GM18498 (cell line): ENCODE data around the gene RAPGEF1.
"Not testable (repeated sequence)": the region's sequence is repeated elsewhere in the genome, so short reads cannot be mapped to it uniquely, and the experiment has no call there.

Experiments used
- ATAC-seq: cut with Tn5 transposase; IDR thresholded peaks from one replicate; pipeline ENCODE4 v1.9.1; 2021; ENCODE audit warnings: mild to moderate bottlenecking, moderate library complexity; ENCODE audit not compliant: unreplicated experiment

Gene RAPGEF1

DNA sequence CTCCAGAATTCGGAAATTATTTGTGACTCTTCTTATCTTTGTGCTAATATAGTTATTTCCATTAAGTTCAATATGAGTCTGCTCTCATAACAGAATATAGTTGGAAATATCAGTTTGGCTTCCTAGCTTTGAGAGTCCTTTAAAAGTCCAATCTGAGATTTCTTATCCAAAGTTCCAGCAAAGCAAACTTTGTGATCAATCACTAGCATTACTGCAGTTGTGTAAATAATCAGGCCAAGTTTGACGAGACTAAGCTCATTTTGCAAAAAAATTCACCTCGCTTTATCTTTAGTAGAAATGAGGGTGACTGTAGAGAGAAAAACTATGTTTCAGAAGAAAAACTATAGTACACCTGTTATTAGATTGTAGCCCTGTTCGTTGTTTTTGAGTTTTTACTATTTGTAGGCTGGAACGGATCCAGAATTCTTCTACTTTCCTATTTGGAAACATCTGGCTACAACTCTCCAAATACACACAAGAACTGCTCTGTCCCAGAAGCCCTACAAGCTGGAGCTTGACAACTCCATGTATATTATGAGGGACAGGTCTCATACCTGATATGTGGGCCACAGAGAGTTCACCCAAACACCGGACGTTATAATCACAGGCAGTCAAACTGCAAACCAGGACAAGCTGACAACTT, 47.8 kb downstream of the RAPGEF1 start:
- ATAC-seq: no peak

DNA sequence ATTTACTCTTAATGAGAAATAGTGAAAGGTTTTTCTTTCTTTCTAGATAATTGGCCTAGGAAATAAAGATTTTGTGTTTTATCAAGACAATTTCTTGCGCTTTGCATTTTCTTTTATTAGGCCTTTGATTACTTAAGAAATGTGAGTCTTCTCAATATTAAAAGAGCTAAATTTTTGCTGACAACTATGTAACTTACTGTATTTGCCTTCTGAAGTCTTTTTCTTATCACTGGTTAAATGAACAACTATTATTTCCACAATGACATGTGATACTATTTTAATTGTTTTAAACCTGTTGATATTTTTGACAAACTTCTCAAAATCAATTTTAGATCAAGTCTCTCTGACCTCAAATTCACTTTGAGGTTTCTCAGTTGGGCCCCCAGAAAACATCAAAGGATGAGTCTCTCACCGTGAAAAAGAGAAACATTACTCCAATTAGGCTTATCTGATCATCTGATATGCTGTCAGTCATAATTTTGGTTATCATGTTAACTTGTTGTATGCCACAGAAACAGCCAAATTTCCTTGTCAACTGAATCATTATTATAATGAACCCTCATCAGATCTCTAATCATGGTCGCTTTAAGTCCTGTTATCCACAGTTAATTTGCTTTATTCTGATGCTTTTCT, 48.8 kb downstream of the RAPGEF1 start:
- ATAC-seq: no peak

DNA sequence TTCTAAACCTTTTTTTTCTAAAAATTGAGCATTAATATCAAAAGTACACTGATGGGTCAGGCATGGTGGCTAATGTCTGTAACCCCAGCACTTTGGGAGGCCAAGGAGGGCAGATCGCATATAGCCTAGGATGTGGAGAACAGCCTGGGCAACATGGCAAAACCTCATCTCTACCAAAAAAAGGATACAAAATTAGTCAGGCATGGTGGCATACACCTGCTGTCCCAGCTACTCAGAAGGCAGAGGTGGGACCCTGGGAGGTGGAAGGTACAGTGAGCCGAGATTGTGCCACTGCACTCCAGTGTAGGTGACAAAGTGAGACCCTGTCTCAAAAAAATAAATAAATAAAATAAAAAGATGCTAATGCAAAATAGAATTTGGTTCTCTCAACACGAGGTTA, 49.4 kb downstream of the RAPGEF1 start:
- no peak for ATAC-seq

DNA sequence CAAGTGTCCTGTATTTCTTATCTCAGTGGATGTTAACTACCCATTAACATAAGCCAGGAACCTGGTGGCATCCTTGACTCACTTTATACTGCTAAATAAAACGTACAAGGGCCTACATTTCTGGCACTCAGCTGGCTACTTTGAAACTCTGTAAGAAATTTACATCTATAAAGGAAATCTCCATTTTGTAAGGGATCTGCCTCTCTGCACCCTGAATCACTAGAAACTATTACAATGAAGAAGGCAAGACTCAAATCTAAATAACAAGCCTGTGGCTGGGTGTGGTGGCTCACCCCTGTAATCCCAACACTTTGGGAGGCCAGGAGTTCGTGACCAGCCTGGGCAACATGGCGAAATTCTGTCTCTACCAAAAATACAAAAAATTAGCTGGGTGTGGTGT, 51.5 kb downstream of the RAPGEF1 start:
- ATAC-seq: no peak

DNA sequence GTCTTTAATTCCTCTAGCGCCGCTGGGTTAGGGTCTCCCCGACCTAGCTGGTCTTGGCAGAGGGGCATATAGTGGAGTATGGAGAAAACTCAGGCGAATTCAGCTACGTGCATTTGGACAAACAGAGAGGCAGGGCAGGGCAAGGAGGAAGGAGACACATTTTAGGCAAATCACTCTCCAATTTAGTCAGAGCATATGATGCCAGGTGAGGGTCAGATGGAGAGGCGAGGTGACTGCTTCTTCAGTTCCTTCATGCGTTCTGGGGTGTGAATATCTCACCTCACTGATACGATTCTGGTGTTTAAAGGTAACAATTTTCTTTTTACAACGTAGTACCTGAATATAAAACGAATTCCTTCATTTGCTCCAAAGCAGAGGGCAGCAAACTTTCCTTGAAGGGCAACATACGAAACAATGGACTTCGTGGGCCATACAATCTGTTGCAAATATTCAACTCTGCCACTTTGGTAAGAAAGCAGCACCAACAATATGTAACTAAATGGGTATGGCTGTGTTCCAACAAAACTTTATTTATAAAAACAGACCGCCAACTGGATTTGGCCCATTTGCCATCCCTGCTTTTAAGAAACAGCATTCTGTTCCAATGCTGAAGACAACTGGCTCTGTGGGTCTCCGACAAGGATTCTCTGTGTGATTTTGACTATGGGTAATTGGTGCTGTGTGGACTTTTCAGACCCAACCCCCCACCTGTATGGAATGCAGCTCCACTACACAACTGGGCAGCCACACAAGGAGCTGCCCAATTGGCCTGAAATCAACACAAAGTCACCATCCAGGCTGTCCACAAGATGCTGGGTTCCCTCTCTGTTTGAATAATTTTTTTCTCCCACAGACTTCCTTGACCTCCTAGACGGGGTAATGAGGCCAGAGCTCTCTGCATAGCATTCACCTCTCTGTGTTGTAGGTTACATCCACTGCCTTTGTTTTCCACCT, 53.8 kb downstream of the RAPGEF1 start:
- ATAC-seq: no peak

DNA sequence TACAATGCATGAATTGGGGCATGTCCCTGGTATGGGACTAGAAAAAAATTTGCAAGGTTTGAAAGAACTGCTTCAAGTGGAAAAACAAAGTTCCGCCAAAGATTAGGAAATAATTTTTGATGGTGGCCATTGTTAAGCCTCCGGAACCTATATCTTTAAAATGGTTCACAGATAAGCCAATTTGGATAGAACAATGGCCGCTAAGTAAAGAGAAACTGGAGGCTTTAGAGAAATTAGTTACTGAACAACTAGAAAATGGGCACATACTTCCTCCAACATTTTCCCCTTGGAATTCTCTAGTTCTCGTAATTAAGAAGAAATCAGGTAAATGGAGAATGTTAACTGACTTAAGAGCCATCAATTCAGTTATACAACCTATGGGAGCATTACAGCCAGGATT, 56.8 kb downstream of the RAPGEF1 start:
- ATAC-seq: not testable (repeated sequence)

DNA sequence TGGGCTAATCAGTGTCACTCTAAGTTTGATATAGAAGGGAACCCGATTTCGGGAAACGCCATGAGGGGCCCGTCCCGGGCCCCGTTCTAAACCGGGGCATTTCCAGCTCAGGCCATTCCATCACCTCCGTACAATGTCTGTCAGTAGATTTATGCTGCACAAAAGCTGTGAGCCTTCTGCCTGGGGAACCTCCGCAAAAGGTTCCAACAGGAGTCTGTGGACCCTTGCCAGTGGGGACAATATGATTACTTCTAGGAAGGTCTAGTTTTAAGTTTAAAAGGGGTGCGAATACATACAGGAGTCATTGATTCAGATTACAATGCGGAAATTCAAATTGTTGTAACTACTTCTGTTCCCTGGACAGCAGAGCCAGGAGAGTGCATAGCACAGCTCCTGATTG, 57.6 kb downstream of the RAPGEF1 start:
- ATAC-seq: no peak

DNA sequence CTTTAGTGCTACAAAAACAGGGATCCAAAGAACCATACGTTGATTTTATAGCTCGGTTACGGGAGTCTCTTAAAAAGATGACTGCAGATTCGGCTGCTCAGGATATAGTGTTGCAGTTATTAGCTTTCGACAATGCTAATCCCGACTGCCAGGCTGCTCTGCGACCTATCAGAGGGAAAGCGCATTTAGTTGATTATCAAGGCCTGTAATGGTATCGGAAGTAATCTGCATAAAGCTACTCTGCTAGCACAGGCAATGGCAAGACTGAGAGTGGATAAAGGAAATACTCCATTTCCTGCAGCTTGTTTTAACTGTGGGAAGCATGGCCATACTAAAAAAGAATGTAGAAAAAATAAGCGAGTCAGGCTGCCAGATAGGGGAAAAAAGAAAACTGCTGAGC, 58.0 kb downstream of the RAPGEF1 start:
- ATAC-seq: not testable (repeated sequence)

DNA sequence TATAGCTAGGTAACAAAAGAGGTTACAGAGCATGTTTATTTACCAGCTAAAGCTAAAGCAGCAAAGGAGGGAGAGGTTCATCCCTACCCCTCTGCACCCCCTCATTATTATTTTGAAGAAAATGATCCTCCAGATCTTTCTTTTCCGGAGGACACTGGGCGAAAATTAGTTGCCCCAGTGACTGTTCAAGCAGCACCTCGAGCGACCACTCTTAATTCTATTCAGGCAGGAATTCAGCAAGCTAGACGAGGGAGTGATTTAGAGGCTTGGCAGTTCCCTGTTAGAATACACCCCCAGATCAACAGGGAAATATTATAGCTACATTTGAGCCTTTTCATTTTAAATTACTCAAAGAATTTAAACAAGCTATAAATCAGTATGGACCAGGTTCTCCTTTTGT, 58.8 kb downstream of the RAPGEF1 start:
- ATAC-seq: not testable (repeated sequence)

DNA sequence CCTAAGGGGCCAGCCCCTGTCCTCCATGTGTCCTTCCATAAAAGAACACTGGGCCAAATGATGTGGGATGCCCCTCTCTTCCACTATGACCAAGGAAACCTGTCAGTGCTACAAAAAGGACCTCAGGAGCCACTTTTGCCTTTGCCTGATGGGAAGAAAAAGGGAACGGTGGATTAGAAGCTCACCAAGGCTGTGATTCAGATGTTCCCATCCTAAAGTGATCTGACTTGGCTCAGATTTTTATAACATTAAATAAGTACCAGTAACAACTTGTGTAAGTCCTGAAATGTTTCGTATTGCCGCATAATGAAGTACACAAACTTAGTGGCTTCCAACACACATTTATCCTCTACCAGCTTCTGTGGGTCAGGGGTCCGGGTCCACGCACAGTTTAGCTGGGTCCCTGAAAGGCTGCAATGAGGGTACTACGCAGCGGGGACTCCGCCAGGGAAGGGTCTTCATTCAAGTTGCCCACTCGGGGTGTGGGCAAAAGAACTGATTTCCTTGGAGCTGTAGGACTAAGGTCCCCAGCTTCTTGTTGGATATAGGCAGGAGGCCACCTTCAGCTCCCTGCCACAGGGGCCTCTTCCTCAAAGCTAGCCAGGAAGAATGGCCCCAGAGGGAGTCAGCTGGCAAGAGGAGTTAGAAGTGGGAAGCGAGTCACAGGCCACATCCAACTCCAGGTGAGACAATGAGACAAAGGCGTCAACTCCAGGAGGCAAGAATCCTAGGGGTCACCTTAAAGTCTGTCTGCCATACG, 60.4 kb downstream of the RAPGEF1 start:
- no peak for ATAC-seq

DNA sequence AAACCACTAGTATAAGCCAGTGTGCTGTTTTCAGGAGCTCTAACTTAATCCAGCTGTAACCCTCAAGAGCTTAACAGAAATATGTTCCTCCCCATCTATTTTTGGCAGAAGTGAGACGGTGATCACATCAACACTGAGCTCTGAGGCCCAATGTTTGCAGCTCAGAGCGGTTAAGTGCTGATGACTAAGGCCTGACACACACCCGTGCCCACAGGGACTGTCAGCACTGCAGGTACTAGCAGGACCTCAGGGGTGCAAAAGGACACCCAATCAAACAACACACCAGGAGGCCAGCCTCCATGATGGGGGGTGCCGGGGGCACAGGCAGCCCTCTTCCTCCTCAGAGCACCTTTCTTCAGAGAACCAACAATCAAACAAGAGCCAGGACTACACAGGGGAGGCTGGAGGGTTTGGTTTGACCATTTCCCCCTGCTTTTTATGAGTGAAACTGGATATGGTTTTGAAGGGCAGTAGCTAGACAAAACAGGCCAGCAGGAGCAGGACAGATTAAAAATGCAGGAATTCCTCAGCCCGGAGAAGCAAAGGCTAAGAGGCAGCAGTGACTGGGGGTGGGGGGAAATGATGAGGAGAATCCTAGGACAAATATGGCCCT, 61.3 kb downstream of the RAPGEF1 start:
- ATAC-seq: peak; percentile 90

DNA sequence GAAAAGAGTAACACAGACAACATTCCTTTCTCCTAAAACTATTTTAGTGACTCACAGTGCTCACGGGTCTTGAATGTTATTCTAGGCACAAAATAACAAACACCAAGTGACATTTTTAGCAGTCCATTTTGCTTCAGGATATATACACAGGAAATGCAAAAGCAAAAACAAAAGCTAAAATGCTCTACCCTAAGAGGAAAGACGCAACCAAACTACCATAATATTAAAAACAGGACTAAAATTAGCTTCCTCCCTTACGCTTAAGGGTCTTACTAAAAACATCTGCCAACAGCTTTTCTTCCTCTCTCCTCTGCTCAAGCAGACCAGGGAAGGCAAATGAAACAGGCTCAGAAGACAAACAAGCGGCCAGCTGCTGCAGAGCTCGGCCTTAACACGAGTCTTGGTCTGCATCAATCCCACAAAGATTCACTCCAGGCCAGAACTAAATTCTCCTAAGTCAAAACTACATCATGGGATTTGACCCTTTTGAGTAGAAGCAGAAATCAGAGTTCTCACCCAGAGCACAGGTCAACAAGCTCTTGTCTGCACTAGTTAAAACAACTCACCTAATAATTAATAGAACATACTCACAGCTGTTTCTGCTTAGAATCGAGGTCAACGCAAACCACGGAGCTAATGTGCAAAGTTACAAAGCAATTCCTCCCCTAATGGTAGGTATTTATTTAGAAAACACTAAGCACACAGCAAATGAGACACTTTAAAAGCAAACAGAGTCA, 62.3 kb downstream of the RAPGEF1 start:
- ATAC-seq: peak; percentile 31

DNA sequence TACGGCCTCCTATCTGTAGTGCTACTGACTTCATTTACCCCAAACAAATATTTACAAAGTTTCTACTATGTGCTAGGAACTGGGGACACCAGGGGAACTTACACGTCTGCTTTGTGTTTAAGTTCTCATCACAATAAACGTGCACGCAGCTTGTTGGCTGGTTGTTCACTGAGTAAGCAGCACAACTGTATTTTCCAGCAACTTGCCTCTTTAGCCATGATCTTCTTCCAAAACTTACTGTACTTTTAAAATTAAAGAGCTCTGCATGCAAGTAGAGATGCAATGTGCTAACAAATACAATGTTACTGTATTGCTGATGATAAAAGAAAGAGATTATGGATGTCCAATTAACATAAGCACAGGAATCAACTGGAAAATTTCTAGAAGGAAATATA, 62.8 kb downstream of the RAPGEF1 start:
- ATAC-seq: no peak

DNA sequence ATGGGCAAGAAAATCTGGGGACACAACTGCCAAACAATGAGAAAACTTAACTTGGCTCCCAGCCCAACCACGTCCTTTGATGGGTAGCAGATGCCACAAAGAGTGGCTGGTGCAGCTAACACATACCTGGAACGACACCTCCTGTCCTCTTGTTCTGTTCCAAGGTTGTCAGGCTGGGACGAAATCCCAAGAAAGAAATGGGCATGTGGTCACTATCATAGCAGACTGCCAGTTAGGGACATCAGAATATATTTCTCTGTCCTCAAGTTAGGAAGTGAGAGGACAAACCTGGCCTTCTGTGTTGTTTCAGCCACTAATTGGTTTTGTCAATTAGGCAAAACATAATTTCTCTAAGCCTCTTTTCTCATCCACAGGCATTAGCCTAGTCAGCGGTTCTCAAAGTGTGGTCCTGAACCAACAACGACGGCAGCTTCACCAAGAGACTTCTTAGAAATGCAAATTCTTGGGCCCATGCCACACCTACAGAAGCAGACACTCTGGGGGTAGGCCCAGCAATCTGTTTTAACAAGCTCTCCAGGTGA, 63.4 kb downstream of the RAPGEF1 start:
- no peak for ATAC-seq

DNA sequence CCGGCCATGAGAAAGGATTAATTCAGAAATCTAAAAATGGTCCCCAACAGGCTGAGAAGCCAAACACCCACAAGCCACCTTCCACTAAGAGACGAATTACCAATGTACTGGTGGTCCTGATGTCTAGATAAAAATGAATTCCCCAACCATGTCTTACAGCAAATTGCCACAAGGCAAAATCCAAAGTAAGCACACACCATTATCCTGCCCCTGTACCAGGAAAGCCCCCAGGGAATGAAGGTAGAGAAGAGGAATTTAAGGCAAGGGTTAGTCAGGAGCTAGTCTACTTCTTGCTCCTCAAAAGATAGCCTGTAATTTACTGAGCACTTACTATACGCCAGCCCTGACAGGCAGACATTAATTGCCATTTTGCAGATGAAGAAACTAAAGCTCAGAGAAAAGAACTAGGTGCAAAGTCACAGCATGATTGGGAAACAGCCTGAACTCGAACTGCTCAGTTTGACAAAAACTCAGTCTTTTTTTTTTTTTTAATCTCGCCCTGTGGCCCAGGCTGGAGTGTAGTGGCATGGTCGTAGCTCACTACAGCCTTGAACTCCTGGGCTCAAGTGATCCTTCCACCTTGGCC, 64.3 kb downstream of the RAPGEF1 start:
- ATAC-seq: no peak

DNA sequence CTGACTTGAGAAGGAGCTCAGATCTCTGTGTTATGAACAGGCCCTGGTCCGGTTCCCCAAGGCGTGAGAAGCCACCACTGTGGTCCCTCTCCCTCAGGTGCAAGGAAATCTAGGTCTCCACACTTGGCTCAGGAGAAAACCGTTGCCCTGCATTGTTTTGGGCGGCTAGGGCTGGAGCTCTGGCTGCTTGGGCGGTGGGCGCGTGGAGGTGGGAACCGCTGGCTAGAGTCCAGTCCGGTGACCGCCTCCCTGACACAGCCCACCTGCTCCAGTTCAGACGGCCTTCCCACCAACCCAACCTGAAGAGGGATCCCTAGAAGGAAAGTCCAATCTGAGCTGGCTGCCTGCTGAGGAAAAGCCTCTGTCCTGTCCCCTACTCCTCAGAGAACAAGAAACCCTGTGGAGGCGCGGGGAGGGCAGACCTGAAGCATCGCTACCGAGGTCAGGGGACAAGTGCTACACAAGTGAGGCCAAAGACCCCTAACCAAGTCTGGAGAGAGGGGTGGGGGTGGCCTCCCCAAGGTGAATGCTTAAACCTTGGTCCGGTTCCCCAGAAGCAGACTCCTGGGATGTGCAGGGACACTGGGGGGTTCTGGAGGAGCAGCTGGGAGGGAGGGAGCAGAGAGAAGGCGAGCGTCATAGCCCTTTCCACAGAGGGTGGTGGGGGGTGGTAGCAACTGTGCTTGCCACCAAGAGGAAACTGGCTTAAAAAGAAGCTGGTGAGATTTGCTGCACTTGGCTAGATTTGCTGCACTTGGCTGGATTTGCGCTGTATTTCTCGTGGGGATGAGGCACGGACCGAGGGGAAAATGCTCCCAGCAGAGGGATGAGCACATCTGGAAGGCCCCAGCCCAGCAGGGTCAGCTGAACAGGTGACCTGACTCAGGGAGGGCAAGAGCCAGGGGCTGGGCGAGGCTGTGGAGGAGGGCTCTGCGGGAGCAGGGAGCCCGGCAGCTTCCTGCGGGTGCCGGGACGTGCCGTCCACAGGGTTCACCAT, 65.2 kb downstream of the RAPGEF1 start:
- ATAC-seq: no peak

DNA sequence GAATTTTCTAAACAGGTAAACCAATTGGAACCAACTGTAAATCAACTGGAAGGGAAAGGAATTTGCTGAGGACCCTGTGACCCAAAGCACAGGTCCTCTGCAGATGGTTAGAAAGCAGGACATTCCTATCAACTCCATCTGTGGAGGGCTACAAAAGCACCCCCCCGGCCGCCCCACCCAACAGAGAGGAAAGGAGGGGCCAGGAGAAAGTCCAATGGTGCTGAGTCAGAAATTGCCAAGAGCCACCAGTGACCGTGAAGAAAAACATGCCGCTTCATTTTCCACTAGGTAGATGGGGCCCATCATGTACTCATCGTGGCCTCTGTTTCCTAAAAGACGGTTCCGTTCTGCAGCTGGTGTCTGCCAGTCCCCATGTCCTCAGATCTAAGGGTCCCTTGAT, 66.3 kb downstream of the RAPGEF1 start:
- ATAC-seq: no peak

DNA sequence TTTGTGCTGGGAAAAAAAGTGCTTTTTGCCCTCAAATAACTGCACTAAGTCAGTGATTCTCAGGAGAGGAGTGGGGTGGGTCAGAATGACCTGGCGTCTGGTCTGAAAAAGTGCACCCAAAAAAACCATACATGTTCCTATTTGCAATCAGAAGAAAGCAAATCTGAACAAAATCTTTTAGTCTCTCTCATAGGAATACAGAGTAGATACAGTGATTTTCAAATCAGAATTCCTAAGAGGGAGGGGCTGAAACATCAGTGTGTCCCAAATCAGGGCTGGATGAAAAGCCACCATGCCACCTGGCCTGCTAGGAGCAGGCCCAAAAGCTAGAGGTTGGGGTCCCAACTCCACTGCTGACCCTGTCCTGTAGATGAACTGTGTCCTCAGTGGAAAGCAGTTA, 66.8 kb downstream of the RAPGEF1 start:
- no peak for ATAC-seq
